ENCODE data around the gene TEX26.

- TF ChIP-seq CTCF (conservative IDR thresholded peaks at IDR 0.05 in 1 of 2, IDR thresholded peaks at IDR 0.05 in 1 of 2; ENCODE audit: low read depth in 1 of 2, low read length in 2 of 2) (no peak), EZH2 (IDR thresholded peaks at IDR 0.05; ENCODE audit: low read length, missing control alignments) (no peak)
Observed at GRCh38 chr13:30957258-30957943, 24.9 kb downstream of the TEX26 start.

Data from fibroblast of lung (primary cell).